ENCODE data around the gene GDF7. TPM values are rescaled to one million over a fixed set of nuclear protein-coding genes. Genes with fewer than 3 reads are reported as not detected.

GDF7 gene
- total and polyA plus RNA-seq, 2 of the 4 experiments (the other 2 are of a cell fraction): under 0.01 to 0.02 TPM

- H3K18ac ChIP-seq (ENCODE audit: low read depth, low read length): no peak overlapping the region
- no peak overlapping the region for H3K23ac ChIP-seq (ENCODE audit: low read depth, low read length)
- ATAC-seq (ENCODE audit: low read depth) (no peak), DNase-seq (no peak)
- H3K9me1 ChIP-seq (ENCODE audit: insufficient read depth, low read length): peaks cover 5% of the 10 kb centered on the region; the same call in 1 of the 2 replicates
- H4K20me1 ChIP-seq (ENCODE audit: insufficient read depth, low read length): no peaks in the 10 kb centered on the region; the same call in 1 of the 2 replicates
- no peak overlapping the region for H2BK15ac ChIP-seq (ENCODE audit: low read depth, low read length)
- TF ChIP-seq MAFK (IDR thresholded peaks at IDR 0.05; ENCODE audit: low read depth, low read length) (no peak), USF2 (IDR thresholded peaks at IDR 0.05; ENCODE audit: low read depth, low read length) (no peak), NFE2L2 (IDR thresholded peaks at IDR 0.05; ENCODE audit: low read depth, low read length) (no peak), ELK1 (IDR thresholded peaks at IDR 0.05; ENCODE audit: borderline replicate concordance, low read depth, low read length) (no peak), CHD1 (IDR thresholded peaks at IDR 0.05; ENCODE audit: low read depth, low read length) (no peak), MAZ (IDR thresholded peaks at IDR 0.05; ENCODE audit: borderline replicate concordance, low read depth, low read length) (no peak), FOS (IDR thresholded peaks at IDR 0.05; ENCODE audit: low read depth, low read length) (no peak)
- no peak overlapping the region for H3K9ac ChIP-seq (ENCODE audit: low read depth, low read length)
- no TSS peak for BruUV-seq (replicated peaks)
- H3K27ac ChIP-seq (ENCODE audit: insufficient read depth, low read length): no peak overlapping the region
- H2BK20ac ChIP-seq (ENCODE audit: low read depth, low read length): no peak overlapping the region
- WGBS, 2 experiments (ENCODE audit: extremely low coverage in 2 of 2, insufficient read length in 1 of 2): 8% methylated on average over 23 of the region's 60 CpGs; no CpG with 5 or more reads in 1 of the 2 experiments
- no peak overlapping the region for H3K4ac ChIP-seq (ENCODE audit: low read depth, low read length)
- no peak overlapping the region for H3K56ac ChIP-seq (ENCODE audit: extremely low read depth, insufficient read depth, low read length)
- H3K27me3 ChIP-seq (ENCODE audit: control insufficient read depth, insufficient read depth, low read length): peaks cover 64% of the 10 kb centered on the region
- no peaks in the 10 kb centered on the region for H3K79me1 ChIP-seq (ENCODE audit: low read depth in 1 of 2, low read length in 2 of 2)
- no peak overlapping the region for H3K4me3 ChIP-seq (ENCODE audit: insufficient read depth, low read depth, low read length)
- no peak overlapping the region for H4K8ac ChIP-seq (ENCODE audit: low read depth in 2 of 2, low read length in 2 of 2)
- H4K91ac ChIP-seq (ENCODE audit: insufficient read depth, low read depth, low read length): no peak overlapping the region
- in situ Hi-C loops (cut with MboI; ENCODE audit: low sequenced_read_pairs): loop anchor here (25.0 kb wide), 1 partner anchor 1091 kb away; no protein-coding TSS in a partner anchor
- peak overlapping the region; percentile 56 for H2AFZ ChIP-seq (replicated peaks; ENCODE audit: low read length, poor library complexity)
- H3K36me3 ChIP-seq (ENCODE audit: control insufficient read depth, insufficient read depth, low read length): no peaks in the 10 kb centered on the region
- POLR2A ChIA-PET (ENCODE audit: unreplicated experiment): no interaction called here
- CTCF ChIA-PET: interaction anchor here (1.2 kb wide), 1 partner anchor 10 kb away, joined by 7 read pairs; no protein-coding TSS in a partner anchor
- H3K4me2 ChIP-seq (ENCODE audit: low read depth, low read length): no peak overlapping the region; the same call in 1 of the 2 replicates
- H2AK5ac ChIP-seq (ENCODE audit: low read depth, low read length): no peak overlapping the region
- H3K9me3 ChIP-seq (ENCODE audit: control insufficient read depth, insufficient read depth, low read length): peaks cover 12% of the 10 kb centered on the region; the same call in 1 of the 2 replicates
- H2BK5ac ChIP-seq (ENCODE audit: low read depth, low read length, poor library complexity, severe bottlenecking): no peak overlapping the region
- no peak overlapping the region for H4K5ac ChIP-seq (ENCODE audit: low read depth, low read length)
- peak overlapping the region; percentile 19 for H2AK9ac ChIP-seq (replicated peaks; ENCODE audit: low read depth, low read length, poor library complexity)
- H2BK120ac ChIP-seq (ENCODE audit: low read depth, low read length): no peak overlapping the region
- intact Hi-C loops (cut with micrococcal nuclease): no loop called here
- peaks cover 7% of the 10 kb centered on the region; the same call in 1 of the 2 replicates for H3K4me1 ChIP-seq (ENCODE audit: control insufficient read depth, insufficient read depth, low read length)
- no peak overlapping the region for H3K14ac ChIP-seq (replicated peaks; ENCODE audit: low read depth, low read length)
- dilution Hi-C loops (cut with HindIII; ENCODE audit: low sequenced_read_pairs, unreplicated experiment): no loop called here
These were observed 4.2 kb downstream of the GDF7 start for GRCh38 chr2:20671036-20671735.

Data from IMR-90 (cell line).